ENCODE data around the gene RASD1.

DNA sequence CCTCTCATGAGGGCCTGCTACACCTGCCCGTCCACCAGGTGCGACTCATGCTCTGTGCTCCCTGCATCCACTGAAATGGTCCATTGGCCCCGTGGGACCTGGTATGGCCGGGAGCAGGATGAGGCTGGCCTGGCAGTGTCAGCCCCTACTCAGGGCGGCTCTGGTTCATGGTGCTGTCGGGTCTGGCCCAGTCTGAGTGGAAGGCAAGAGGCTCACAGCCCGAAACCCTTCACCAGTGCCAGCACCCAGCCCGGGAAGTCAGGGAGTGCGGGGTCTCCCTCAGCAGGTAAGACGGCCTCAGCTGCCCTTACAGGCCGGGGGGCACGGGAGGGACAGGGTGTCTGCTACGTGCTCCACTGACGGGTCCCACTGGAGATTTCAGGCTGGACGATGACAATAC, 40.5 kb upstream of the RASD1 start:
- no peak for TF ChIP-seq POLR2A (IDR thresholded peaks at IDR 0.05)
- TF ChIP-seq, protein P1, sequence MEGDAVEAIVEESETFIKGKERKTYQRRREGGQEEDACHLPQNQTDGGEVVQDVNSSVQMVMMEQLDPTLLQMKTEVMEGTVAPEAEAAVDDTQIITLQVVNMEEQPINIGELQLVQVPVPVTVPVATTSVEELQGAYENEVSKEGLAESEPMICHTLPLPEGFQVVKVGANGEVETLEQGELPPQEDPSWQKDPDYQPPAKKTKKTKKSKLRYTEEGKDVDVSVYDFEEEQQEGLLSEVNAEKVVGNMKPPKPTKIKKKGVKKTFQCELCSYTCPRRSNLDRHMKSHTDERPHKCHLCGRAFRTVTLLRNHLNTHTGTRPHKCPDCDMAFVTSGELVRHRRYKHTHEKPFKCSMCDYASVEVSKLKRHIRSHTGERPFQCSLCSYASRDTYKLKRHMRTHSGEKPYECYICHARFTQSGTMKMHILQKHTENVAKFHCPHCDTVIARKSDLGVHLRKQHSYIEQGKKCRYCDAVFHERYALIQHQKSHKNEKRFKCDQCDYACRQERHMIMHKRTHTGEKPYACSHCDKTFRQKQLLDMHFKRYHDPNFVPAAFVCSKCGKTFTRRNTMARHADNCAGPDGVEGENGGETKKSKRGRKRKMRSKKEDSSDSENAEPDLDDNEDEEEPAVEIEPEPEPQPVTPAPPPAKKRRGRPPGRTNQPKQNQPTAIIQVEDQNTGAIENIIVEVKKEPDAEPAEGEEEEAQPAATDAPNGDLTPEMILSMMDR (IDR thresholded peaks at IDR 0.05 in 8 of 11, conservative IDR thresholded peaks at IDR 0.05 in 3 of 11), result no peak

Data from spleen (tissue), 7 donors.